GM12872 (cell line): Measurements from ENCODE around the gene DHX34.

Experiments
- TF ChIP-seq, protein P1 (sequence below): IDR thresholded peaks from 3 replicates; pipeline ENCODE4 v1.5.1; 2011; ENCODE audit warnings: low read depth, mild to moderate bottlenecking, low read length, moderate library complexity; ENCODE audit not compliant: insufficient read depth

The DHX34 gene

GRCh38 chr19:47309608-47310007 lies 39.5 kb upstream of the DHX34 start, which contains the start of gene C5AR1:
Gene C5AR1 (plus strand): TSS chr19:47309861. CDS start chr19:47309896, 35 bp downstream.
- TF ChIP-seq, protein P1, sequence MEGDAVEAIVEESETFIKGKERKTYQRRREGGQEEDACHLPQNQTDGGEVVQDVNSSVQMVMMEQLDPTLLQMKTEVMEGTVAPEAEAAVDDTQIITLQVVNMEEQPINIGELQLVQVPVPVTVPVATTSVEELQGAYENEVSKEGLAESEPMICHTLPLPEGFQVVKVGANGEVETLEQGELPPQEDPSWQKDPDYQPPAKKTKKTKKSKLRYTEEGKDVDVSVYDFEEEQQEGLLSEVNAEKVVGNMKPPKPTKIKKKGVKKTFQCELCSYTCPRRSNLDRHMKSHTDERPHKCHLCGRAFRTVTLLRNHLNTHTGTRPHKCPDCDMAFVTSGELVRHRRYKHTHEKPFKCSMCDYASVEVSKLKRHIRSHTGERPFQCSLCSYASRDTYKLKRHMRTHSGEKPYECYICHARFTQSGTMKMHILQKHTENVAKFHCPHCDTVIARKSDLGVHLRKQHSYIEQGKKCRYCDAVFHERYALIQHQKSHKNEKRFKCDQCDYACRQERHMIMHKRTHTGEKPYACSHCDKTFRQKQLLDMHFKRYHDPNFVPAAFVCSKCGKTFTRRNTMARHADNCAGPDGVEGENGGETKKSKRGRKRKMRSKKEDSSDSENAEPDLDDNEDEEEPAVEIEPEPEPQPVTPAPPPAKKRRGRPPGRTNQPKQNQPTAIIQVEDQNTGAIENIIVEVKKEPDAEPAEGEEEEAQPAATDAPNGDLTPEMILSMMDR = no peak

- TF ChIP-seq, protein P1 = no peak
Observed at GRCh38 chr19:47310323-47310722, 38.8 kb upstream of the DHX34 start.

DNA sequence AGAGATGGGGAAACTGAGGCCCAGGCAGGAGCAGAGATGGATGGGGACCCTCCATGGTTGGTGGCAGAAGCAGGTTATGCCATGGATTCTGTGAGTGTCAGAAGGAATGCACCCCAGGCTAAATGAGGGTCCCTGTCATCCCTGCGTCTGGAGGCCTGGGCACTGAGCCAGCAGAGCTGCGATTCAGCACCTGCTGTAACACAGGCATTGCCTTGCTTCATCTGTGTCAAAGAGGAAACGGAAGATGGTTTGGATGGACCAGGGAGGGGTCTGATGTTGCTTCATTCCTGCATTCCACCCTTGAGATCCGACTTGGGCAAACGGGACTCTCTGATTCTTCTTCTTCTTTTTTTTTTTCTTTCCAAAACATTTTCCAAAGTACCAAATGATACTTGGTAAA lies 38.3 kb upstream of the DHX34 start:
- TF ChIP-seq, protein P1 = no peak

GRCh38 chr19:47312366-47313006 lies 36.6 kb upstream of the DHX34 start:
- TF ChIP-seq, protein P1 = no peak

DNA sequence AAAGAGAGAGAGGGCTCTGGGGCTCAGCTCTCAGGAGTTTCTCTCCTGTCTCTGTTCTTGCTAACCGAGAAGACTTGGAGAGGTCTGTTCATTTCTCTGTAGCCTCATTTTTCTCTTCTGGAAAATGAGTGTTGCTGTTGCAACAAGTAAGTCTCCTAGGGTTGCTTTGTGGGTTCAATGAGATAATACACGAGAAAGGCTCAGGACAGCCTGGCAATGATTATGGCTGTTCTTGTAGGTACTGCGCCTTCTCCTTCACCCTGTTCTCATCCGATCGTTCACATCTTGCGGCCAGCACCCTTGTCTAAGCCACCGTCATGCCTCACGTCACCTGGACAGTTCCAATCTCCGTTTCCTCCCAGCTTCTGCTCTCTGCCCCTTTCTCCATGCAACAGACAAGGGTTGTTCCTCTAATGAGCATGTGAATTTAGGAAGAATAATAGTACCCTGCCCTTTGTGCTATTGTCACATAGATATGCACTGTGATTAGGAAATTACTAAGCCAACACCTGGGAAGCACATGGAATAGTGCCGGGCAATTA lies 35.3 kb upstream of the DHX34 start:
- TF ChIP-seq, protein P1 = no peak

DNA sequence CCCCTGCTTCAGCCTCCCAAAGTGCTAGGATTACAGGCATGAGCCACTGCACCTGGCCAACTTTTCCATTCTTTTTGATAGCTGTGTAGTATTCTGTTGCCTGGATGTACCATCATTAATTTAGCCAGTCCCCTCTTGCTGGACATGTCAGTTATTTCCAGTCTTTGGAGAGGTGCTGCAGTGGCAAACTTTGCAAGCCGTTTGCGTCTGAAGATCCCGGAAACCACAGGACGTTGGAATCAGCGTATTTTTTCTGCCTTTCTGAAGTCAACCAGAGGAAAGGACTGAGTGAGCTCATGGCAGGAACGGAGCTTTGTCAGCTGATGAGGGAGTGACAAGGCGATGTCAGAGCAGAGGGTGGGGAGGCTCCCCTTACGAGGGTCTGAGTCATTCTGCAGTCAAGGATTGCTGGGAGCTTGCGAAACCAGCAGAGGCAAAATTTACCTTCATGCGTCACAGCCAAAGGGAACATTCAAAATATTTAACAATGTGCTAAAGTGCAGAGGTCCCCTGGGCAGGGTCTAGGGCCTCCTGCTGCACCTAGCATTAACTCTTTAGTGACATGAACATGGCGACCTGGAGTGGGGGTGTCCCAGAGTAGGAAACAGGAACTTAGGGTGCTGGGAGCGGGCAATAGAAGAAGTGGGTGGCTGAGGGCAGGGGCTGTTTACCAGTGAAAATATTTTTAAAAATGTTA lies 33.8 kb upstream of the DHX34 start:
- TF ChIP-seq, protein P1 = no peak

GRCh38 chr19:47316513-47316912 lies 32.6 kb upstream of the DHX34 start:
- TF ChIP-seq, protein P1 = no peak
